Stromal cell of bone marrow (primary cell): ENCODE measurements around the gene PRKN.

Source experiments
- DNase-seq: peaks from one replicate; pipeline ENCODE4 v3.0.0-alpha.2; 2012; ENCODE audit warnings: low read depth

Gene PRKN

DNA sequence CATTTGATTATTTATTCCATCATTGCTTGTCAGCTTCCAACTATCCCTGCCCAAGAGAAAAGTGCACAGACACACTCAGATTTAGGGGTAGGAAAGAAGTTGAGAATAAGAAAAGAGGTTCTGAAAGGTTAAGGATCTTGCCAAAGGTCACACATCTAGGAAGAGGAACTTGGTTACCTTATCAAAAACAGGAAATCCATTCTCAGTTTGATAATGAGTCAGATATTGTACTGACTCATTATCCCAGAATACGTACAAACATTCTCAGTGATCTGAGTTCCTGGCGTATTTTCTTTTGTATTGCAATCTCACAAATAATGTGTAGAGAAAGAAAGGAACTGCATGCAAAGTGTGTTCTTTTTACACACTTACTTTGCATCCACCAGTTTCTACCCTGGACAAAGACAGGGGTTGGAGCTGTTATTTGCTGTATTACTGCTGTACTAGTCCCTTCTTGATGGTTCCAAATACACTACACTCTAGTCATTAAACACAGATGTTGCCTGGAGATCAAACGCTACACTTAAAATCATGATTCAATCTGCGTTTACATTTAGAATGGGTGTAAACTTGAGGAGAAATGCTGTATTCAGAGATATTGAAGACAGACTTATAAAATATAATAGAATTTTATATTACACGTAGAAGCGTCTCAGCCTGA is 545.7 kb downstream of the PRKN start:
- DNase-seq: no peak

DNA sequence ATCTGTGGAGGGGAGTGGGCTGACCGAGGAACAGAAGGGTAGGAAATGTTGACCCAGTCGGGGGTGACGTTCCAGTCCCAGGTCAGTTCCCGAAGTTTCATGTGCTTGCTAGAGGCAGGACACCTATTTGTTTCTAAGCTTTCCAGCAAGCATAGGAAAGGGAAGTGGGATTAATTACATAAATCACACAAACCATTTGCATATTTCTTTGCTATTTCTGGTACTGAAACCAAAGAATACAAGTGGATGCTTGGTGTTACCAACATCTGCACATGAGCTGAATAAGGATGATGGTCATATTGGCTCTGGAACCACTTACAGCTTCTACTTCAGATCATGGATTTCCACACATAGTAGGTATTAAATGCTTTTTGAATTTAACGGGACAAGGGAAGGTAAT is 546.5 kb downstream of the PRKN start:
- DNase-seq: no peak

GRCh38 chr6:162179196-162179951 is 548.2 kb downstream of the PRKN start:
- DNase-seq: no peak

GRCh38 chr6:162178666-162179065 is 548.9 kb downstream of the PRKN start:
- DNase-seq: no peak

DNA sequence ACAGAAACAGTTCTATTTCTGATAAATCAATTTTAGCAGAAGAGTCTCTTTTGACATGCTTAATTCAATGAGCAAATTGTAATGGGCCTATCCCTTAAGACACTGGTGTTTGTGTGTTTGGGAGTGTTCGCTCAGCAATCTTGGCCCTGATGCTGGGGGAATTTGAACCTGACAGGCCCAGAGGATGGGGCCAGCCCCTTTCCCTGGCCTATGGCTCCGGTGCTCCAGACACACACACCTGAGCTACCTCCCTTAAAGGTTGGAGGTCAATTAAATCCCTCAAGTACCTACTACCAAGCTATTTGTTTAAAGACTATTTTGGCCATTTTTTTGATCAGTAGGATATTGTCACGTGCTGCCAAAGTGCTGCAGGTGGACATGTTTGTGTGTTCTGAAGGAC is 549.3 kb downstream of the PRKN start:
- no peak for DNase-seq

GRCh38 chr6:162177746-162178145 is 549.8 kb downstream of the PRKN start:
- DNase-seq: no peak

DNA sequence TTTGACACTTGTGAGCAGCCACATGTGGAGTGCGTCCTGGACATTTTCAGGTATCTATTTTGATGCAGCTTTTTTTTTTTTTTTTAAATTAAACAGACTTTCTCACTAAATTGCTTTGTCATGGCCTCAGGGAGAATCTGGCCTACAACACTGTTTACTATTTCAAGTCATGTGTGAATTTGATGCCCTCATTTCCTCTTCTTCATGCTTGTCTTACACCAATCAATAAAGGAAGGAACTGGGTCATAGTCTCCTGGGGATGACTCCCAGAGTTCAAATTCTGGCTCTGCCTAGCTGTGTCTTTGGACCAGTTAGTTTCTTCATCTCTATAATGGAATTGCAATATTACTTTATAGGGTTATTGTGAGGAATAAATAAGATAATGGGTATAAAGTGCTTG is 554.1 kb downstream of the PRKN start:
- DNase-seq: no peak

- DNase-seq: no peak
Measured at GRCh38 chr6:162165479-162165878, 562.1 kb downstream of the PRKN start.

GRCh38 chr6:162157167-162157870 is 570.2 kb downstream of the PRKN start:
- DNase-seq: no peak

DNA sequence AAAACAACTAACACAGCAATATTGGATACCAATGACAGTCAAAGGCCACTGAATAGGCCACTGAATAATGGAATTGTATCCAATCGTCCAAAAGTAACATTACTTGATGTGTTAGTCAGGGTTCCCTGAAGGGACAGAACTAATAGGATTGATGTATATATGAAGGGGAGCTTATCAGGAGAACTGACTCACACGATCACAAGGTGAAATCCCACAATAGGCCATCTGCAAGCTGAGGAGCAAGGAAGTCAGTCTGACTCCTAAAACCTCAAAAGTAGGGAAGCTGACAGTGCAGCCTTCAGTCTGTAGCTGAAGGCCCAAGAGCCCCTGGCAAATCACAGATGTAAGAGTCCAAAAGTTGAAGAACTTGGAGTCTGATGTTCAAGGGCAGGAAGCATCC is 571.4 kb downstream of the PRKN start:
- DNase-seq: no peak

DNA sequence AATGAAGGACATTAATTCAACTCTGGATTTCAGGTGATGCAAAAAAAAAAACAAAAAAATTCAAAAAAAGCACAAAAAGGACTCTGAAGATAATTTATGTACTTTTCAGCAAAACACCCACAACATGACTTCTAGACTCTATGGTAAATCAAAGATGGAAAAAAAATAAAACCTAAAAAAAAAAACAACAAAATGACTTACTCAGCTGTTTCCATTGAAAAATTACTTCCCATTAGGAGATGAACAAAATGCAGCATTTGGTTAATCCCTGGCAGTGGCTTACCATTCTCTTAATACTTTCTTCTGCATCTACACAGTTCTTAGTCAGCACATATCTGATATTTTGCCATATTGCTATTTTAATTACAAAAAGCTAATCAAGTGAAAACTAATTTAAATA is 572.6 kb downstream of the PRKN start:
- no peak for DNase-seq

- DNase-seq: no peak
Measured at GRCh38 chr6:162154001-162154400, 573.6 kb downstream of the PRKN start.

DNA sequence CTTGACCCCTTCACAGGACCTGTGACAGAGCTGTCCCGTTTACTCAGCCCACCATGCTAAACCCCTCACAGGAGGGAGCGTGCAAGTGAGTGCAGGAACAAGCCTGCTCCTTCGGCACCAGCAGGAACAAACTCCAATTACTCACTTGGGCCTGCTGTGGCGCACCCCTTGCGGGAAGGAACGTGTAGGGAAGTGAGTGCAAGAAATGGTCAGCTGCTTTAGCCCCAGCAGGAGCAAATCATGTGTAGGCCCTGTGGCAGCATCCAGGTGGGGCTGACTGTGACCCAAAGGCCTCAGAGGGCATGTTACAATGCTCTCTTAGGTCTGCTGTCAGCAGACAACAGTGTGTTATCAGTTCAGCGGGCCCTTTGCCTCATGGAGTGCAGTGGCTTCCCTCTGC is 574.4 kb downstream of the PRKN start:
- DNase-seq: no peak

- DNase-seq: no peak
Measured at GRCh38 chr6:162151021-162151665, 576.4 kb downstream of the PRKN start.

DNA sequence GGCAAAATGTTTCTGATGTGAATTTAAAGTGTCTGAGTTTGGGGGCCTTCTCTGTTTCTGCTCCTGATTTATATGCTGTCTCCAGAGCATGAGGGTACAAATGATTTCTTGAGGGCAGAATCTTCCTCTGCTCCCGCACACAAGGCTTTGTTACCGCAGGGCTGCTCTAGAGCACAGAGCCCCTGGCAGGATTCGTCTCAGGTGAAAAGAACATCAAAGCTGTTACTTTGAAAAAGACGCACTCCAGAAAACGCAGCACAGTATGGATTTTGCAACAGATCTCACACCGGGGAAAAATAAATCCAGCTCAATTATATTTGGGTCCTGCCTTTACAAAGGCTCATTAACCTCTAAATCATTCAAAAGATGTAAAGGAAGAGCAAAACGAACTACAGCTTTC is 577.3 kb downstream of the PRKN start:
- no peak for DNase-seq

- DNase-seq: no peak
Measured at GRCh38 chr6:162149786-162150185, 577.8 kb downstream of the PRKN start.

GRCh38 chr6:162147805-162148204 is 579.8 kb downstream of the PRKN start:
- DNase-seq: no peak

- no peak for DNase-seq
Measured at GRCh38 chr6:162147281-162147680, 580.3 kb downstream of the PRKN start.

DNA sequence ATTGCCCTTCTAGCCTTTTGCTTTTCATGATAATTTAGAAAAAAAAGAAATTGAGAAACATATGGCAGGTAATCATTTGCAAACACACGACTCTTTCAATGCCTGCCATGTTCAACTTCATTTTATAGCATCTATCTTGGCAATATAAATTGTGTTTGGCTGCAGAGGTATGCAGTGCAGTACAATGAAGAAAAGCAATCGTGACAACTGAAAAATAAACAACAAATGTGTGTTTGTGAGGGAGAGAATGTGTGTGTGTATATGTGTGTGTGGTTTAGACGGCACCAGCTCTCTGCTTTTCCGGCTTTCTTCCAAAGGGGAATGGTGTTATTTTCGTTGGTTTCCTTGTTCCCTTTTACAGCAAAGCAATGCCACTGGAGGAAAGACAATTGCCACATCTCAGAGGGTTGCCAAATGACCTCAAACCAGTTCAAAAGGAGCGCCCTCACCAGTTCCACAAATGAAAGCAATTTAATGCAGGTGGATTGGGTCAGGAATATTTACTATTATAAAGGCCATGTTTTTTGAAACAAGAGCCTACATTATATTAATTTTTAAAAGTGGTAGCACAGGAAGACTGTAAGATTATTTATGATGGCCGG is 587.2 kb downstream of the PRKN start:
- DNase-seq: no peak

DNA sequence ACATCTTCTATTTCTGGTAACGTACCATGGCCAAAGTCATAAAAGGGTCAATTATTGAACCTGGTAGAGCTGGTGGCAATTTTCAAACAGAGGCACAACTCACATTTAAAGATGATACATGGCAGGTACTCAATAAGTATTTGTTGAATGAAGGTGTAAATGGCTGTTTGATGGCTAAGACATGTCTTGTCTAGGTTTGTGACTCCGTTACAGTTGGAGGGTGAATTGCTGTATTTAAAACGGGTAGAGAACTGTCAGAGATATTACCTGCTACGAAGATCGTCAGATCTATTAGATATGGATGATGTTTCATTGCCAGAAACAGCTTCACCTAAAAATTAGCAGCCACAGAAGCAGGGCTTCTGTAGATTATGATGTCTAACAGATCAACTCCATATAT is 601.9 kb downstream of the PRKN start:
- DNase-seq: no peak

- no peak for DNase-seq
Measured at GRCh38 chr6:162124710-162125435, 602.7 kb downstream of the PRKN start.

GRCh38 chr6:162123797-162124196 is 603.8 kb downstream of the PRKN start:
- no peak for DNase-seq
